DND-41 (cell line): ENCODE measurements around the gene CFAP221.

Experiments used
- ATAC-seq: fragments of 200-7000 bp; cut with Tn5 transposase; 3 replicates; pipeline ENCODE4 v1.9.1; 2021; ENCODE audit warnings: low read depth; ENCODE audit not compliant: insufficient read depth
- DNase-seq: peaks from one replicate; pipeline ENCODE4 v3.0.0-alpha.2; 2020
- H2AFZ ChIP-seq: 2 replicates; pipeline ENCODE4 v1.6.0; 2012; ENCODE audit warnings: low read depth, low read length
- H3K27ac ChIP-seq: 2 replicates; pipeline ENCODE4 v1.5.1; 2012; ENCODE audit warnings: low read length, inconsistent platforms
- H3K27me3 ChIP-seq: fragments of 200-600 bp; sonication (generic); 2 replicates; pipeline ENCODE4 v1.6.0; 2012; ENCODE audit warnings: low read length, mild to moderate bottlenecking, inconsistent platforms; ENCODE audit not compliant: insufficient read depth, poor library complexity
- H3K36me3 ChIP-seq: 2 replicates; pipeline ENCODE4 v1.5.1; 2012; ENCODE audit warnings: low read length, inconsistent platforms; ENCODE audit not compliant: insufficient read depth
- H3K4me1 ChIP-seq: 2 replicates; pipeline ENCODE4 v1.5.1; 2012; ENCODE audit warnings: mild to moderate bottlenecking, low read length; ENCODE audit not compliant: insufficient read depth
- H3K4me2 ChIP-seq: 2 replicates; pipeline ENCODE4 v1.6.0; 2012; ENCODE audit warnings: mild to moderate bottlenecking, moderate library complexity, low read length, inconsistent platforms; ENCODE audit not compliant: insufficient read depth
- H3K4me3 ChIP-seq, 2 experiments: fragments of 200-600 bp in 1 of 2; shearing (Covaris generic) in 1 of 2; 2 replicates each; pipeline ENCODE4 v1.5.1; 2012 to 2016; ENCODE audit warnings: inconsistent platforms in 2 of 2, low read length in 2 of 2, mild to moderate bottlenecking in 2 of 2, low read depth in 1 of 2, moderate library complexity in 1 of 2
- H3K79me2 ChIP-seq: 2 replicates; pipeline ENCODE4 v1.6.0; 2012; ENCODE audit warnings: low read length, inconsistent platforms; ENCODE audit not compliant: insufficient read depth
- H3K9ac ChIP-seq: 2 replicates; pipeline ENCODE4 v1.6.0; 2012; ENCODE audit warnings: low read depth, mild to moderate bottlenecking, inconsistent platforms, low read length, moderate library complexity
- H3K9me3 ChIP-seq: 2 replicates; pipeline ENCODE4 v1.5.1; 2012; ENCODE audit warnings: low read length, moderate library complexity, mild to moderate bottlenecking, inconsistent platforms; ENCODE audit not compliant: insufficient read depth, severe bottlenecking
- H4K20me1 ChIP-seq: 2 replicates; pipeline ENCODE4 v1.6.0; 2012; ENCODE audit warnings: low read length; ENCODE audit not compliant: insufficient read depth
- CTCF ChIP-seq: IDR thresholded peaks from 2 replicates; pipeline ENCODE4 v1.5.1; 2012; ENCODE audit warnings: borderline replicate concordance, low read length, moderate library complexity, mild to moderate bottlenecking; ENCODE audit not compliant: poor library complexity, severe bottlenecking; ENCODE audit errors: extremely low read depth
- EZH2 ChIP-seq: IDR thresholded peaks from 3 replicates; pipeline ENCODE4 v1.6.1; 2012; ENCODE audit warnings: borderline replicate concordance, low read depth, mild to moderate bottlenecking, moderate library complexity, low read length, inconsistent platforms; ENCODE audit not compliant: severe bottlenecking

CFAP221 gene

GRCh38 chr2:119703526-119703925 is 159.3 kb downstream of the CFAP221 start:
- Histone ChIP-seq H3K27me3 (no peaks in the 10 kb centered on the region), H3K9ac (no peak overlapping the region), H3K79me2 (no peaks in the 10 kb centered on the region), H3K9me3 (no peaks in the 10 kb centered on the region), H3K4me3 (no peak overlapping the region), H2AFZ (no peak overlapping the region), H3K36me3 (no peaks in the 10 kb centered on the region), H3K4me1 (peaks cover 5% of the 10 kb centered on the region), H3K27ac (no peak overlapping the region), H3K4me2 (no peak overlapping the region), H4K20me1 (no peaks in the 10 kb centered on the region)
- ATAC-seq (no peak), DNase-seq (no peak)
- TF ChIP-seq CTCF (no peak), EZH2 (no peak)

GRCh38 chr2:119704670-119705120 is 160.4 kb downstream of the CFAP221 start:
- Histone ChIP-seq H2AFZ (no peak overlapping the region), H3K4me3 (no peak overlapping the region), H3K27me3 (no peaks in the 10 kb centered on the region), H4K20me1 (no peaks in the 10 kb centered on the region), H3K36me3 (no peaks in the 10 kb centered on the region), H3K9me3 (no peaks in the 10 kb centered on the region), H3K27ac (no peak overlapping the region), H3K4me1 (peaks cover 5% of the 10 kb centered on the region), H3K4me2 (no peak overlapping the region), H3K9ac (no peak overlapping the region), H3K79me2 (no peaks in the 10 kb centered on the region)
- ATAC-seq: no peak
- no peak for DNase-seq
- no peak for TF ChIP-seq CTCF
- no peak for TF ChIP-seq EZH2

GRCh38 chr2:119706221-119706620 is 162.0 kb downstream of the CFAP221 start:
- TF ChIP-seq CTCF: no peak
- TF ChIP-seq EZH2: no peak
- Histone ChIP-seq H3K9ac (no peak overlapping the region), H4K20me1 (no peaks in the 10 kb centered on the region), H3K9me3 (no peaks in the 10 kb centered on the region), H3K4me2 (no peak overlapping the region), H2AFZ (no peak overlapping the region), H3K4me3 (no peak overlapping the region), H3K79me2 (no peaks in the 10 kb centered on the region), H3K4me1 (peaks cover 5% of the 10 kb centered on the region), H3K36me3 (no peaks in the 10 kb centered on the region), H3K27ac (no peak overlapping the region), H3K27me3 (no peaks in the 10 kb centered on the region)
- no peak for DNase-seq
- no peak for ATAC-seq
